Measurements from ENCODE around the gene PLA2G15. TPM values are rescaled to one million over a fixed set of nuclear protein-coding genes. Genes with fewer than 3 reads are reported as not detected.

The PLA2G15 gene
- total RNA-seq, 1 experiment from 2014 or later, result 8.7 TPM

GRCh38 chr16:68251832-68252231 lies 6.7 kb downstream of the PLA2G15 start:
- H3K4me1 ChIP-seq (ENCODE audit: low read length), result peaks cover 11% of the 10 kb centered on the region
- no peak overlapping the region for H3K27ac ChIP-seq (ENCODE audit: low read length)
- H3K36me3 ChIP-seq (ENCODE audit: insufficient read depth, low read length), result no peaks in the 10 kb centered on the region

GRCh38 chr16:68252383-68252782 lies 7.2 kb downstream of the PLA2G15 start:
- DNase-seq, result no peak
- Histone ChIP-seq H3K27me3 (ENCODE audit: low read length) (no peaks in the 10 kb centered on the region), H3K4me2 (ENCODE audit: low read depth, low read length, poor library complexity, severe bottlenecking) (no peak overlapping the region), H3K9ac (ENCODE audit: low read length) (no peak overlapping the region), H2AFZ (ENCODE audit: low read length) (no peak overlapping the region), H3K79me2 (ENCODE audit: low read length) (peaks cover 4% of the 10 kb centered on the region; the same call in 1 of the 2 replicates), H3K4me3 (ENCODE audit: low read length) (no peak overlapping the region), H3K36me3 (ENCODE audit: insufficient read depth, low read length) (no peaks in the 10 kb centered on the region), H3K9me2 (replicated peaks; ENCODE audit: insufficient read depth, low read length) (no peaks in the 10 kb centered on the region), H3K4me1 (ENCODE audit: low read length) (peaks cover 10% of the 10 kb centered on the region), H3K27ac (ENCODE audit: low read length) (no peak overlapping the region), H3K9me3 (ENCODE audit: low read length) (no peaks in the 10 kb centered on the region), H4K20me1 (ENCODE audit: insufficient read depth, low read depth, low read length) (no peaks in the 10 kb centered on the region)

More at GRCh38 chr16:68251832-68252231, 6.7 kb downstream of the PLA2G15 start:
- no peak overlapping the region for H3K4me3 ChIP-seq (ENCODE audit: low read length)
- no peaks in the 10 kb centered on the region for H3K27me3 ChIP-seq (ENCODE audit: low read length)
- H2AFZ ChIP-seq (ENCODE audit: low read length), result no peak overlapping the region
- no peaks in the 10 kb centered on the region for H3K9me2 ChIP-seq (replicated peaks; ENCODE audit: insufficient read depth, low read length)
- no peak for DNase-seq
- H3K9me3 ChIP-seq (ENCODE audit: low read length), result no peaks in the 10 kb centered on the region
- no peak overlapping the region for H3K4me2 ChIP-seq (ENCODE audit: low read depth, low read length, poor library complexity, severe bottlenecking)
- H3K9ac ChIP-seq (ENCODE audit: low read length), result no peak overlapping the region
- peaks cover 9% of the 10 kb centered on the region for H3K79me2 ChIP-seq (ENCODE audit: low read length)
- no peaks in the 10 kb centered on the region for H4K20me1 ChIP-seq (ENCODE audit: insufficient read depth, low read depth, low read length)

GRCh38 chr16:68253721-68254120 lies 8.5 kb downstream of the PLA2G15 start:
- Histone ChIP-seq H2AFZ (ENCODE audit: low read length) (no peak overlapping the region), H3K9me3 (ENCODE audit: low read length) (no peaks in the 10 kb centered on the region), H3K9me2 (replicated peaks; ENCODE audit: insufficient read depth, low read length) (no peaks in the 10 kb centered on the region), H4K20me1 (ENCODE audit: insufficient read depth, low read depth, low read length) (no peaks in the 10 kb centered on the region), H3K79me2 (ENCODE audit: low read length) (no peaks in the 10 kb centered on the region), H3K9ac (ENCODE audit: low read length) (no peak overlapping the region), H3K36me3 (ENCODE audit: insufficient read depth, low read length) (no peaks in the 10 kb centered on the region), H3K4me2 (ENCODE audit: low read depth, low read length, poor library complexity, severe bottlenecking) (no peak overlapping the region), H3K27me3 (ENCODE audit: low read length) (no peaks in the 10 kb centered on the region), H3K4me3 (ENCODE audit: low read length) (no peak overlapping the region), H3K27ac (ENCODE audit: low read length) (no peak overlapping the region), H3K4me1 (ENCODE audit: low read length) (peaks cover 10% of the 10 kb centered on the region)
- DNase-seq, result no peak

DNA sequence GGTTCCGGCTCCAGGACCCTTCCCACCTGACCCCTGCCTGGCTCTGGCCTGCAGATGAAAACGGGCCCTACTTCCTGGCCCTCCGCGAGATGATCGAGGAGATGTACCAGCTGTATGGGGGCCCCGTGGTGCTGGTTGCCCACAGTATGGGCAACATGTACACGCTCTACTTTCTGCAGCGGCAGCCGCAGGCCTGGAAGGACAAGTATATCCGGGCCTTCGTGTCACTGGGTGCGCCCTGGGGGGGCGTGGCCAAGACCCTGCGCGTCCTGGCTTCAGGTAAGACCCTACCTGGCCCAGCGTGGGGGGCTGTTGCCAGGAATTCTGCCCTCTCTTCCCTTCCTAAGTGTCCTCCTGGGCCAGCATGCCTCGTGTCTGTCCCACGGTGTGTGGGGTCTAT lies 10.5 kb downstream of the PLA2G15 start:
- Histone ChIP-seq H3K9ac (ENCODE audit: low read length) (no peak overlapping the region), H3K27me3 (ENCODE audit: low read length) (no peaks in the 10 kb centered on the region)

GRCh38 chr16:68257251-68257905 lies 12.2 kb downstream of the PLA2G15 start:
- Histone ChIP-seq H3K27ac (ENCODE audit: low read length) (no peak overlapping the region), H2AFZ (ENCODE audit: low read length) (no peak overlapping the region), H3K4me1 (ENCODE audit: low read length) (peaks cover 13% of the 10 kb centered on the region)

More for the DNA sequence above, 10.5 kb downstream of the PLA2G15 start:
- H2AFZ ChIP-seq (ENCODE audit: low read length), result no peak overlapping the region
- H3K36me3 ChIP-seq (ENCODE audit: insufficient read depth, low read length), result no peaks in the 10 kb centered on the region
- H3K79me2 ChIP-seq (ENCODE audit: low read length), result no peaks in the 10 kb centered on the region
- no peak overlapping the region for H3K4me2 ChIP-seq (ENCODE audit: low read depth, low read length, poor library complexity, severe bottlenecking)
- peaks cover 10% of the 10 kb centered on the region for H3K4me1 ChIP-seq (ENCODE audit: low read length)
- no peak for DNase-seq
- no peaks in the 10 kb centered on the region for H3K9me3 ChIP-seq (ENCODE audit: low read length)
- H4K20me1 ChIP-seq (ENCODE audit: insufficient read depth, low read depth, low read length), result no peaks in the 10 kb centered on the region
- H3K9me2 ChIP-seq (replicated peaks; ENCODE audit: insufficient read depth, low read length), result no peaks in the 10 kb centered on the region
- H3K4me3 ChIP-seq (ENCODE audit: low read length), result no peak overlapping the region
- H3K27ac ChIP-seq (ENCODE audit: low read length), result no peak overlapping the region

DNA sequence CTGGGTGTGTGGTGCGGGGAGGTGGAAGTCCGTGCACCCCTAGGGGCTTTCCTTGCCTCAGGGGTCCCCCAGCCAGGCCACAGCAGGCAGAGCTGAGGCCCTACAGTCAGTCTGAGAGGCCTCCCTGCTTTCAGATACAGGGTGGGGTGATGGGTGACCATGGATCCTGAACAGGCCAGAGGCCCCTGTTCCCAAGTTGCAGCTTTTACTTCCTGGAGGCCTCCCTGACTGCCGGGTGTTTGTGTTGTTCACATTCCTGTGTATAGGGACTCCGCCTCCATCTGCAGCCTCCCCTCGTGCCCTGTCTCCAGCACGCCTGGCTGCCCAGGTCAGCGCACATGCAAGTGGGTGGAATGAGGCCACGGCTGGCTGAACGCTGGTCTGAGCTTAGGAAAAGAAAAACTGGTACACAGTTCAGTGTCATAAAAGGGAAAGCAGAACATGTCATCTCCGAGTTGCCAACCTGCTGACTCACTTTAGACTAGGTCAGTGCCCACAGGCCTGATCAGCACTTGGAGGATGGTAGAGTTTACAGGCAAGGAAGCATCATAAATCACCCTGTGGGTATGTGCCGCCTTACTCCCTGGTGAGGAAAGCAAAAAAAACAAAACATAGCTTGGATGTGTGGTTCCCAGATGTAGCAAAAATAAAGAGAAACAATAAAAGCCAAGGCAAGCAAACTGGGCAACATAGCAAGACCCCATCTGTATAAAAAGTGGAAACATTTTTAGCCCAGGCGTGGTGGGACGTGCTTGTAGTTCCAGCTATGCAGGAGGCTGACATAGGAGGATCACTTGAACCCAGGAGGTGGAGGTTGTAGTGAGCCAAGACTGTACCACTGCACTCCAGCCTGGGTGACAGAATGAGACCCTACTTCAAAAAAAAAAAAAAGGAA lies 13.0 kb downstream of the PLA2G15 start:
- no peak overlapping the region for H3K4me2 ChIP-seq (ENCODE audit: low read depth, low read length, poor library complexity, severe bottlenecking)
- no peaks in the 10 kb centered on the region for H3K36me3 ChIP-seq (ENCODE audit: insufficient read depth, low read length)
- no peak overlapping the region for H3K27ac ChIP-seq (ENCODE audit: low read length)

More at GRCh38 chr16:68257251-68257905, 12.2 kb downstream of the PLA2G15 start:
- no peaks in the 10 kb centered on the region for H3K36me3 ChIP-seq (ENCODE audit: insufficient read depth, low read length)
- no peak overlapping the region for H3K4me3 ChIP-seq (ENCODE audit: low read length)
- H3K79me2 ChIP-seq (ENCODE audit: low read length), result no peaks in the 10 kb centered on the region
- DNase-seq, result no peak
- H3K9me2 ChIP-seq (replicated peaks; ENCODE audit: insufficient read depth, low read length), result no peaks in the 10 kb centered on the region
- no peaks in the 10 kb centered on the region for H3K9me3 ChIP-seq (ENCODE audit: low read length)
- no peaks in the 10 kb centered on the region for H4K20me1 ChIP-seq (ENCODE audit: insufficient read depth, low read depth, low read length)
- no peak overlapping the region for H3K4me2 ChIP-seq (ENCODE audit: low read depth, low read length, poor library complexity, severe bottlenecking)
- H3K27me3 ChIP-seq (ENCODE audit: low read length), result no peaks in the 10 kb centered on the region
- H3K9ac ChIP-seq (ENCODE audit: low read length), result no peak overlapping the region; the same call in 1 of the 2 replicates

DNA sequence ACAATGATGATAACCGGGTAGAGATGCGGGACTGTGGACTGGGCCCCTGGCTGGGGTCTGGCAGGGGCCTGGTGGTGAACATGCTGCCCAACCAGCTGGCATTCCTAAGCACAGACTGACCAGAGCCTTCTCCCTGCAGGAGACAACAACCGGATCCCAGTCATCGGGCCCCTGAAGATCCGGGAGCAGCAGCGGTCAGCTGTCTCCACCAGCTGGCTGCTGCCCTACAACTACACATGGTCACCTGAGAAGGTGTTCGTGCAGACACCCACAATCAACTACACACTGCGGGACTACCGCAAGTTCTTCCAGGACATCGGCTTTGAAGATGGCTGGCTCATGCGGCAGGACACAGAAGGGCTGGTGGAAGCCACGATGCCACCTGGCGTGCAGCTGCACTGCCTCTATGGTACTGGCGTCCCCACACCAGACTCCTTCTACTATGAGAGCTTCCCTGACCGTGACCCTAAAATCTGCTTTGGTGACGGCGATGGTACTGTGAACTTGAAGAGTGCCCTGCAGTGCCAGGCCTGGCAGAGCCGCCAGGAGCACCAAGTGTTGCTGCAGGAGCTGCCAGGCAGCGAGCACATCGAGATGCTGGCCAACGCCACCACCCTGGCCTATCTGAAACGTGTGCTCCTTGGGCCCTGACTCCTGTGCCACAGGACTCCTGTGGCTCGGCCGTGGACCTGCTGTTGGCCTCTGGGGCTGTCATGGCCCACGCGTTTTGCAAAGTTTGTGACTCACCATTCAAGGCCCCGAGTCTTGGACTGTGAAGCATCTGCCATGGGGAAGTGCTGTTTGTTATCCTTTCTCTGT lies 14.0 kb downstream of the PLA2G15 start:
- H4K20me1 ChIP-seq (ENCODE audit: insufficient read depth, low read depth, low read length), result no peaks in the 10 kb centered on the region
- no peak overlapping the region for H3K4me3 ChIP-seq (ENCODE audit: low read length)
- H3K4me1 ChIP-seq (ENCODE audit: low read length), result peaks cover 22% of the 10 kb centered on the region
- no peaks in the 10 kb centered on the region for H3K36me3 ChIP-seq (ENCODE audit: insufficient read depth, low read length)
- no peak overlapping the region for H2AFZ ChIP-seq (ENCODE audit: low read length)
- no peaks in the 10 kb centered on the region for H3K9me2 ChIP-seq (replicated peaks; ENCODE audit: insufficient read depth, low read length)
- no peak for DNase-seq
- no peak overlapping the region for H3K9ac ChIP-seq (ENCODE audit: low read length)
- peaks cover 6% of the 10 kb centered on the region for H3K79me2 ChIP-seq (ENCODE audit: low read length)
- no peak overlapping the region for H3K4me2 ChIP-seq (ENCODE audit: low read depth, low read length, poor library complexity, severe bottlenecking)
- H3K9me3 ChIP-seq (ENCODE audit: low read length), result no peaks in the 10 kb centered on the region
- no peak overlapping the region for H3K27ac ChIP-seq (ENCODE audit: low read length)
- no peaks in the 10 kb centered on the region for H3K27me3 ChIP-seq (ENCODE audit: low read length)

More for the DNA sequence above, 13.0 kb downstream of the PLA2G15 start:
- H3K9ac ChIP-seq (ENCODE audit: low read length), result no peak overlapping the region; the same call in 1 of the 2 replicates
- no peaks in the 10 kb centered on the region for H3K9me2 ChIP-seq (replicated peaks; ENCODE audit: insufficient read depth, low read length)
- H3K79me2 ChIP-seq (ENCODE audit: low read length), result no peaks in the 10 kb centered on the region
- no peaks in the 10 kb centered on the region for H4K20me1 ChIP-seq (ENCODE audit: insufficient read depth, low read depth, low read length)
- H3K9me3 ChIP-seq (ENCODE audit: low read length), result no peaks in the 10 kb centered on the region
- H3K4me3 ChIP-seq (ENCODE audit: low read length), result no peak overlapping the region
- no peak for DNase-seq
- no peaks in the 10 kb centered on the region for H3K27me3 ChIP-seq (ENCODE audit: low read length)
- no peak overlapping the region for H2AFZ ChIP-seq (ENCODE audit: low read length)
- H3K4me1 ChIP-seq (ENCODE audit: low read length), result peaks cover 14% of the 10 kb centered on the region
